Smooth muscle cell (in vitro differentiated cells): ENCODE measurements around the gene ESPL1. TPM values are rescaled to one million over a fixed set of nuclear protein-coding genes. Genes with fewer than 3 reads are reported as not detected.
A peak's percentile ranks its signal among the peaks of the same experiment; 100 is the strongest.

Source experiments
- DNase-seq: peaks from one replicate; lab custom pipeline; 2025; ENCODE audit not compliant: unreplicated experiment; lab: John Stamatoyannopoulos, UW
- H2AFZ ChIP-seq: fragments of 200-600 bp; sonication (generic); 2 replicates; pipeline ENCODE4 v1.6.0; 2016; ENCODE audit warnings: antibody characterized with exemption, low read depth, mild to moderate bottlenecking
- H3F3A ChIP-seq: fragments of 200-600 bp; sonication (generic); 2 replicates; pipeline ENCODE4 v1.6.0; 2017; ENCODE audit warnings: antibody characterized with exemption, low read depth
- H3K27ac ChIP-seq: fragments of 200-600 bp; sonication (generic); 2 replicates; pipeline ENCODE4 v1.5.1; 2016; ENCODE audit warnings: low read depth, mild to moderate bottlenecking
- H3K27me3 ChIP-seq: fragments of 200-600 bp; sonication (generic); 2 replicates; pipeline ENCODE4 v1.6.1; 2016; ENCODE audit warnings: low read depth, mild to moderate bottlenecking
- H3K36me3 ChIP-seq: fragments of 200-600 bp; sonication (generic); 2 replicates; pipeline ENCODE4 v1.5.1; 2016; ENCODE audit warnings: low read depth
- H3K4me1 ChIP-seq: fragments of 200-600 bp; sonication (generic); 2 replicates; pipeline ENCODE4 v1.5.1; 2016; ENCODE audit warnings: low read depth
- H3K4me2 ChIP-seq: fragments of 200-600 bp; sonication (generic); 2 replicates; pipeline ENCODE4 v1.6.0; 2016; ENCODE audit warnings: mild to moderate bottlenecking
- H3K4me3 ChIP-seq: fragments of 200-600 bp; sonication (generic); 2 replicates; pipeline ENCODE4 v1.5.1; 2016; ENCODE audit warnings: mild to moderate bottlenecking
- H3K79me2 ChIP-seq: fragments of 200-600 bp; sonication (generic); 2 replicates; pipeline ENCODE4 v1.6.0; 2016; ENCODE audit warnings: low read depth, mild to moderate bottlenecking
- H3K9ac ChIP-seq: fragments of 200-600 bp; sonication (generic); 2 replicates; pipeline ENCODE4 v1.6.0; 2016; ENCODE audit warnings: low read depth
- H3K9me3 ChIP-seq: fragments of 200-600 bp; sonication (generic); replicated peaks from 2 replicates; pipeline ENCODE4 v1.5.1; 2016; ENCODE audit warnings: low read depth
- H4K20me1 ChIP-seq: fragments of 200-600 bp; sonication (generic); 2 replicates; pipeline ENCODE4 v1.6.0; 2016; ENCODE audit warnings: low read depth
- CTCF ChIP-seq: fragments of 200-600 bp; sonication (generic); IDR thresholded peaks from 2 replicates; pipeline ENCODE4 v1.5.1; 2017; ENCODE audit warnings: borderline replicate concordance, mild to moderate bottlenecking, antibody characterized with exemption; ENCODE audit not compliant: insufficient read depth, poor library complexity, severe bottlenecking
- WGBS: methylation state at CpG from one replicate; pipeline ENCODE4 v1.1.7; 2016; ENCODE audit warnings: low lambda C conversion rate; 5-methylcytosine and 5-hydroxymethylcytosine counted together
- polyA plus RNA-seq: library from polyadenylated mRNA; unstranded; fragments of >200 nt; fragmentation: Nextera tagmentation; extraction: Ambion mirVana; gene quantifications from 2 replicates; pipeline ENCODE4 v1.2.1, GENCODE V29; 2016
- total RNA-seq: library from RNA; depleted of rRNA; stranded (reverse); fragments of >200 nt; gene quantifications from 2 replicates; pipeline ENCODE4 v1.2.3, GENCODE V29; 2014

Gene ESPL1
- total and polyA plus RNA-seq, 2 experiments from 2014 or later = 2.0 to 3.1 TPM

GRCh38 chr12:53219956-53220693 lies 48.0 kb upstream of the ESPL1 start:
- Histone ChIP-seq H3F3A (peaks cover 14% of the 10 kb centered on the region), H3K4me3 (peak overlapping the region; percentile 61), H3K4me2 (peak overlapping the region; percentile 88), H2AFZ (no peak overlapping the region), H3K9ac (peak overlapping the region; percentile 42), H3K79me2 (peaks cover 4% of the 10 kb centered on the region), H3K4me1 (peaks cover 48% of the 10 kb centered on the region), H3K36me3 (no peaks in the 10 kb centered on the region), H3K27ac (peak overlapping the region; percentile 97), H4K20me1 (peaks cover 37% of the 10 kb centered on the region), H3K9me3 (no peaks in the 10 kb centered on the region), H3K27me3 (no peaks in the 10 kb centered on the region)
- under 1% methylated on average over 43 of the region's 53 CpGs for WGBS
- peak; percentile 60 for DNase-seq
- no peak for TF ChIP-seq CTCF

- Histone ChIP-seq H3K27me3 (no peaks in the 10 kb centered on the region), H4K20me1 (peaks cover 31% of the 10 kb centered on the region), H3K4me1 (peaks cover 54% of the 10 kb centered on the region), H3K4me3 (peak overlapping the region; percentile 61), H3K79me2 (peaks cover 4% of the 10 kb centered on the region), H2AFZ (no peak overlapping the region), H3K9ac (peak overlapping the region; percentile 93), H3K27ac (peak overlapping the region; percentile 97), H3F3A (peaks cover 17% of the 10 kb centered on the region), H3K4me2 (peak overlapping the region; percentile 88), H3K36me3 (no peaks in the 10 kb centered on the region), H3K9me3 (no peaks in the 10 kb centered on the region)
- WGBS = under 1% methylated on average over 24 of the region's 42 CpGs
- no peak for TF ChIP-seq CTCF
- DNase-seq = peak; percentile 77
Measured at GRCh38 chr12:53220694-53221202, 47.4 kb upstream of the ESPL1 start.

GRCh38 chr12:53221203-53222080 lies 46.7 kb upstream of the ESPL1 start:
- H3K9me3 ChIP-seq = no peaks in the 10 kb centered on the region
- DNase-seq = peak; percentile 77
- H3K9ac ChIP-seq = peak overlapping the region; percentile 93
- peak overlapping the region; percentile 61 for H3K4me3 ChIP-seq
- peaks cover 23% of the 10 kb centered on the region for H3F3A ChIP-seq
- WGBS = under 1% methylated on average over 48 of the region's 72 CpGs
- peaks cover 56% of the 10 kb centered on the region for H3K4me1 ChIP-seq
- H3K27me3 ChIP-seq = no peaks in the 10 kb centered on the region
- H3K4me2 ChIP-seq = peak overlapping the region; percentile 88
- peaks cover 4% of the 10 kb centered on the region for H3K79me2 ChIP-seq
- H3K27ac ChIP-seq = peak overlapping the region; percentile 97
- peak; percentile 12 for TF ChIP-seq CTCF
- H4K20me1 ChIP-seq = peaks cover 24% of the 10 kb centered on the region
- H3K36me3 ChIP-seq = no peaks in the 10 kb centered on the region
- peak overlapping the region; percentile 85 for H2AFZ ChIP-seq
